Upper lobe of right lung (tissue), 1 donor: ENCODE data around the gene SYNDIG1. TPM values are rescaled to one million over a fixed set of nuclear protein-coding genes. Genes with fewer than 3 reads are reported as not detected.

Experiments used
- ATAC-seq: fragments of 200-7000 bp; cut with Tn5 transposase; one replicate; pipeline ENCODE4 v1.9.1; 2020; ENCODE audit warnings: mild to moderate bottlenecking, moderate library complexity
- DNase-seq: peaks from one replicate; pipeline ENCODE4 v3.0.0-alpha.2; 2020
- H3K27ac ChIP-seq: fragments of 200-600 bp; one replicate; pipeline ENCODE4 v1.8.0; 2022
- H3K27me3 ChIP-seq: fragments of 200-600 bp; one replicate; pipeline ENCODE4 v1.8.0; 2022; ENCODE audit warnings: mild to moderate bottlenecking
- H3K36me3 ChIP-seq: fragments of 200-600 bp; one replicate; pipeline ENCODE4 v1.8.0; 2022
- H3K4me1 ChIP-seq: fragments of 200-600 bp; one replicate; pipeline ENCODE4 v1.8.0; 2022
- H3K4me3 ChIP-seq: fragments of 200-600 bp; one replicate; pipeline ENCODE4 v1.8.0; 2022; ENCODE audit warnings: mild to moderate bottlenecking
- H3K9me3 ChIP-seq: fragments of 200-600 bp; one replicate; pipeline ENCODE4 v1.8.0; 2022
- intact Hi-C: fragments of 100-400 bp; cut with DNase I; formaldehyde crosslinking; loops from one replicate; pipeline ENCODE4 v1.11.0; 2022
- total RNA-seq: library from RNA; stranded (reverse); fragmentation: NEBNext Ultra II Directional; extraction: Animal tissue kit (Norgen Biotek cat#: 25700); gene quantifications from one replicate; pipeline ENCODE4 v1.2.1, GENCODE V29; 2021
- TF ChIP-seq, protein P1 (sequence below): fragments of 200-600 bp; IDR thresholded peaks from one replicate; pipeline ENCODE4 v1.8.0; 2022; ENCODE audit warnings: antibody characterized with exemption
- donor health status: DM: no; HTN: yes; CAD: no; lungs with severe emphysema.

Gene SYNDIG1
- total RNA-seq, 1 donor from 2014 or later = not detected

- no peaks in the 10 kb centered on the region for H3K4me1 ChIP-seq
- TF ChIP-seq, protein P1, sequence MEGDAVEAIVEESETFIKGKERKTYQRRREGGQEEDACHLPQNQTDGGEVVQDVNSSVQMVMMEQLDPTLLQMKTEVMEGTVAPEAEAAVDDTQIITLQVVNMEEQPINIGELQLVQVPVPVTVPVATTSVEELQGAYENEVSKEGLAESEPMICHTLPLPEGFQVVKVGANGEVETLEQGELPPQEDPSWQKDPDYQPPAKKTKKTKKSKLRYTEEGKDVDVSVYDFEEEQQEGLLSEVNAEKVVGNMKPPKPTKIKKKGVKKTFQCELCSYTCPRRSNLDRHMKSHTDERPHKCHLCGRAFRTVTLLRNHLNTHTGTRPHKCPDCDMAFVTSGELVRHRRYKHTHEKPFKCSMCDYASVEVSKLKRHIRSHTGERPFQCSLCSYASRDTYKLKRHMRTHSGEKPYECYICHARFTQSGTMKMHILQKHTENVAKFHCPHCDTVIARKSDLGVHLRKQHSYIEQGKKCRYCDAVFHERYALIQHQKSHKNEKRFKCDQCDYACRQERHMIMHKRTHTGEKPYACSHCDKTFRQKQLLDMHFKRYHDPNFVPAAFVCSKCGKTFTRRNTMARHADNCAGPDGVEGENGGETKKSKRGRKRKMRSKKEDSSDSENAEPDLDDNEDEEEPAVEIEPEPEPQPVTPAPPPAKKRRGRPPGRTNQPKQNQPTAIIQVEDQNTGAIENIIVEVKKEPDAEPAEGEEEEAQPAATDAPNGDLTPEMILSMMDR = no peak
- no peak overlapping the region for H3K4me3 ChIP-seq
- intact Hi-C loops = no loop called here
- no peaks in the 10 kb centered on the region for H3K9me3 ChIP-seq
- H3K27ac ChIP-seq = no peak overlapping the region
- peaks cover 16% of the 10 kb centered on the region for H3K27me3 ChIP-seq
- ATAC-seq (no peak), DNase-seq (no peak)
- no peaks in the 10 kb centered on the region for H3K36me3 ChIP-seq
Observed at GRCh38 chr20:24617080-24617432, 147.6 kb downstream of the SYNDIG1 start.

GRCh38 chr20:24617757-24618450 lies 148.5 kb downstream of the SYNDIG1 start:
- no peak for ATAC-seq
- H3K4me1 ChIP-seq = no peaks in the 10 kb centered on the region
- no peaks in the 10 kb centered on the region for H3K9me3 ChIP-seq
- no peak overlapping the region for H3K4me3 ChIP-seq
- H3K27ac ChIP-seq = no peak overlapping the region
- intact Hi-C loops = no loop called here
- no peak for DNase-seq
- H3K27me3 ChIP-seq = peaks cover 8% of the 10 kb centered on the region
- TF ChIP-seq, protein P1 = no peak
- no peaks in the 10 kb centered on the region for H3K36me3 ChIP-seq

DNA sequence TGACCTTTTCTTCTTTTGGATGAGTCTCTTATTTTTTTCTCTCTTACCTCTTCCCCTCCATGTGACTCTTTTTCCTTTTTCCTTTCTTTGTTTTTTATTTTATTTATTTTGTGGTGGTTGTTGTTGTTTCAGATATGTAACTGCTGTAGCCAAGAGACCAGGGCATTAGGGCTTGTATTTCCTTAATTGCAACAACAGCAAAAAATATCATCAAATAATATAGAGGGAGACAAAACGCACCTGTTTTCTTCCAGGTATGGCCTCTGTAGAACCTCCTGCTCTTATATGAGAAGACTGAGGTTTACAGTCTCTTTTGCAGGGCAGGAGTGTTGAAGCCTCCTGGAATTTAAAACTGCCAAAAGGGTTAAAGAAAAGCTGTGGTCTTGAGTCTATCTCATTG lies 149.3 kb downstream of the SYNDIG1 start:
- Histone ChIP-seq H3K36me3 (no peaks in the 10 kb centered on the region), H3K27me3 (no peaks in the 10 kb centered on the region), H3K4me1 (no peaks in the 10 kb centered on the region), H3K27ac (no peak overlapping the region), H3K4me3 (no peak overlapping the region), H3K9me3 (no peaks in the 10 kb centered on the region)
- ATAC-seq (no peak), DNase-seq (no peak)
- TF ChIP-seq, protein P1 = no peak
- intact Hi-C loops = no loop called here

GRCh38 chr20:24619212-24619611 lies 149.8 kb downstream of the SYNDIG1 start:
- intact Hi-C loops = no loop called here
- Histone ChIP-seq H3K36me3 (no peaks in the 10 kb centered on the region), H3K27me3 (no peaks in the 10 kb centered on the region), H3K27ac (no peak overlapping the region), H3K9me3 (no peaks in the 10 kb centered on the region), H3K4me3 (no peak overlapping the region), H3K4me1 (no peaks in the 10 kb centered on the region)
- ATAC-seq (peak; percentile 21), DNase-seq (no peak)
- TF ChIP-seq, protein P1 = no peak

DNA sequence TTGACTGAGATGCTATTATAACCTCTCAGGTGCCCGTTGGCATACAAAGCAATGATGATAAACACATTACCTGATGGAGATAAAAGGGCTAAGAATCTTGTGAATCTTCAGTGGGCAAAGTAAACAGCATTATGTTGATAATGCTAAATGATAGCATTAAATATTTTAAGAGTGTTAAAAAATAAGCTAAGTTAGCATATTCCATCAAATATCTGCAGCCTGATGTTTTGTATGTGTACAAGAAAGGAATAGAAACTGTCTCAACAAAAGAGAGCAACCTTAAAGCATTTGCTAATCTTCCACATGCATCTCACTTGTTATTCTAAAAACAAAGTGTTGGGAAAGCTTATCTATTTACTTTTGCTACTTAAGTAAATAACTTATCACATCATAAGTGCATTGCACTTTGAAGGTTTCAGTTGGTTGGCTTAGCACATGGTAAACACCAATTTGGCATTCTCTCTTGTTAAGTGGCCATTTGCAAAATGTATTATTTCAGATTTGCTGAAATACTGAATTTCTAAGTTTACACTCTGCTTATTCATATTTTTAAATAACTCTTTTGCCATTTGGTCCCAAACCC lies 151.6 kb downstream of the SYNDIG1 start:
- DNase-seq = no peak
- intact Hi-C loops = no loop called here
- TF ChIP-seq, protein P1 = no peak

More for the DNA sequence above, 151.6 kb downstream of the SYNDIG1 start:
- Histone ChIP-seq H3K9me3 (no peaks in the 10 kb centered on the region), H3K27me3 (no peaks in the 10 kb centered on the region), H3K4me3 (no peak overlapping the region), H3K36me3 (no peaks in the 10 kb centered on the region), H3K27ac (no peak overlapping the region), H3K4me1 (no peaks in the 10 kb centered on the region)
- ATAC-seq = no peak
